Middle frontal gyrus (tissue), 1 donor: Measurements from ENCODE around the gene CHCHD6.

Experiments used
- DNase-seq: peaks from one replicate; pipeline ENCODE4 v3.0.0-alpha.2; 2015; ENCODE audit warnings: low spot score; ENCODE audit errors: extremely low spot score

The CHCHD6 gene

DNA sequence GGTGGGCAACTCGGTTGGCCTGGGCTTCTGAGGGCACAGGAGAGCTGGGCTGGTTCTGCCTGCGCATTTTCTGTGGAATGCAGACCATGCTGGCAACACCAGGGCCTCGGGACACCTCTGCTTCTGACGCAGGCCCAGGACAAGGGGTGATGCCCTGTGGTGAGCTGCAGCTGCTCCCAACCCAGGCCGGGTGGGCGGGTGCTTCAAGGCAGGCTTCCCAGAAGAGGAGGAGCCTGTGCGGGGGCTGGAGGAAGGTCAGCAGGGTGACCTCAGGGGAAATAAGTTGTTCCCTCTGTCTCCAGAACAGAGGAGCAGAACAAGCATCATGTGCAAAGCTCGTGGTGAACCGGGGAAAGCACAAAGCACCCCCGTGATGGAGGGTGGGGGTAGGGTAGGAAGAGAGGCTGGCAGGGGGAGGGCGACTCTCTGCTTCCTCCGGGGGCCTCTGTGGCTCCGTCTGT, 267.9 kb downstream of the CHCHD6 start:
- DNase-seq = no peak

DNA sequence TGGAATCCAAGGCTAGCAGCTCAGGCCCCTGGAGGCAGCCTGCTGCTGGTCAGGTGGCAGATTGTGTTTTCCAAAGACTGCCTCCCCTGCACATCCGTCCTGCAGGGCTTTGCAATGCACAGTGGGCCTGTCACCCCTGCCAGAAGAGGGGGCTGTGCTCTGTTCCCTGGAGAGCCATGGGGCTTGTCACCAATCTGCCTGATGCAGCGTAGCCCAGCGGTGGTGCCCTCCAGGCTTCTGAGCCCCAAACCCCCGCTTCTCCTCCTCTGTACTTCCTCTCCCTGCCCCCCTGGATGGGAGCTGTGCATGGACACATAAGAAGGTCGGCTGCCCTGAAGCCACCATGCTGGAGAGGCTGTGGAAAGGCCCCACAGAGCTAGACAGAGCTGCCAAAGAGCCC, 268.8 kb downstream of the CHCHD6 start:
- DNase-seq = no peak

DNA sequence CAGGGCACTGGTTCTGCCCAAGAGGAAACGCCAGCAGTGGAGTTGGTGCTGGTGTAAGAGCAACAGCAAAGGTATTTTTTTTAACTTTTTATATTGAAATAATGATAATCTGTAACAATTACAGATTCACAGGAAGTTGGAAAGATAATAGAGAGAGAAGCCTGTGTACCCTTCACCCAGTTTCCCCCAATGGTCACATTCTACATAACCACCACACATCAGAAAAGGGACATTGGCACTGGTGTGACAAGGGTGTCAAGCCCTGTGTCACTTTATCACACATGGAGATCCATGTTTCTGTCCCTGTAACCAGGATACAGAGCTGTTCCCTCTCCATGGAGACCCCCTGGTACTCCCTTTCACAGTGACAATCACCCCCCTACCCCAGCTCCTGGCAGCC, 269.8 kb downstream of the CHCHD6 start:
- no peak for DNase-seq

DNA sequence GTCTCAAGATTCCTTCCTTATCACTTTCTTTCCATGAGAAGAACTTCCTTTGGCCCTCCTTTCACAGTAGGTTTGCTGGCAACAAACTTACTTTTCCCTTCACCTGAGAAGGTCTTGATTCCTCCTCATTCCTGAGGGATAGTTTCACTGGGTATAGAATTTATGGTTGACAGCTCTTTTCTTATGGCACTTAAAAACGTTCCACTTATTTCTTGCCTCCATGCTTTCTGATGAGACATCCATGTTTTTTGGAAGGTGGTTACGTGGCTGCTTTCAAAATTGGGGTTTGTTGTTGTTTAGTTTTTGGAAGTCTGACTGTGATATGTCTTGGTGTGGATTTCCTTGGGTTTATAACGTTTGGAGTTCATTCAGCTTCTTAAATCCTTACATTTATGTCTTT, 270.7 kb downstream of the CHCHD6 start:
- no peak for DNase-seq

DNA sequence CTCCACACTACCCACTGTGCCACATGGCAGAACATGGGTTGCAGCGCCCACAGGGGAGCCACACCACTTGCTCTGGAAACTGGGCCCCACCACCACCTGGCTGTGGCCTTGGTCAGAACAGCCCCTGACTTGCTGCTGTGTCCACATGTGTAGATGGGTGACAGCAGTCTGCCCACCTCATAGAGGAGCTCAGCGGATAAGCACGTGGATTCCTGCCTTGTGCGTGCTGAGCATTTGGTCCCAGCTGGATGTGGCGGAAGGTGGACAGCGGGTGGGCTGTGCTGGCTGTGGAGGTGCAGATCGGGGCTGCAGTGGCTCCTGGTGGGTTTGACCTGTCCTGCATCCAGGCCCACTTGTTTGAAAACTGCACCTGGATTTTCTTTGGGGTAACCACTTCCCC, 272.9 kb downstream of the CHCHD6 start:
- no peak for DNase-seq

DNA sequence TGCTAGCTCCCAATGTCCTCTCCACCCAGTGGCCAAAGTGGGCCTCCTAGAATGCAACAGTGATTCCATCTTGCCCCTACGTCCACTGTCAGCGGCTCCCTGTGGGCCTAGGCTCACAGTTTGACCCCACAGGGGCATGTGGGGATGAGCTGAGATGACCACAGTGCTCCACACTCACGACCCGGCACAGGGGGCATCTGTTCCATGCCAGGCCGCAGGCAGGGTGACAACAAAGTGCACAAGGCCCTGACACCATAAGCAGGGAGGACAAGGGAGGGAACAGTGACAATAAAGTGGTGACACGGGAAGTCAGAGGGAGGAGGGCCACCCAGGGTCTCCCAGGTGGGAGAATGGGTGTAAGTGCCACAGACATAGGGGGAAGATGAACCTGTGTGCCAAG, 273.8 kb downstream of the CHCHD6 start:
- no peak for DNase-seq

DNA sequence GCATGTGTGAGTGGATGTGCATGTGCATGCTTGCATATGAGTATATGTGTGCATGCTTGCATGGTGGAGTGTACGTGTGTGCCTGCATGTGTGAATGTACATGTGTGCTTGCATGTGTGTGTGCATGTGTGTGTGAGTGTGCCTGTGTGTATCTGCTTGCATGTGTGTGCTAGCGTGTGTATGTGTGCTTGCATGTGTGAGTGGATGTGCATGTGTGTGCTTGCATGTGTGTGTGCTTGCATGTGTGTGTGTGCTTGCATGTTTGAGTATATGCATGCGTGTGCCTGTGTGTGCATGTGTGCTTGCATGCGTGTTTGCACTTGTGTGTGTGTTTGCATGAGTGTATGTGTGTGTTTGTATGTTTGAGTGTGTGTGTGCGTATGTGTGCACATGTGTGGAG, 274.3 kb downstream of the CHCHD6 start:
- DNase-seq = no peak

DNA sequence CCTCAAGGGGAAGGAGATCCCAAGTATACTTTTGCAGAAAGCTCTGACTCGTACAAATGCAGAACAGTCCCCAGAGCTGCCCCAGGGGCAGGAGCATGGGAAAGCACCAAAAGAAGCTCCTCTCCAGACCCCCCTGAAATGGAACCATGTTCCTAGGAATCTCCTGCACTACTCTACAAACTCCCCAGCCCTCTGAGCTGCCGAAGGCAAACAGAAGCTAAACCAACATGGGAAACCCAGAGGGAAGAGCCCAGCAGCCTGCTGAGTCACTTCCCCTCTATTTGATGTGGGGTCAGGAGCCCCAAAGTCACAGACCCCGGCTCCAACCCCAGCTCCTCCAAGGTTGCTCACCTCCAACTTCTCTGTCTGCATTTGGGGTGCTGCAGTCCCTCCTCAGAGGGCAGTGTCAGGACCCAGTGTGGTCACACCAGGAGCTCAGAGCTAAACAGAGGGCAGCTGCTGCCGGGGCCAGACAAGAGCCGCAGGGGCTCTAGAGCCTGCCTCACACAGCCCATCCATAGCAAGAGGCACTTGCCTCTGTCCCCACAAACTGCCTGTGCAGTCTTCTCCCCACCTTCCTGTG, 275.1 kb downstream of the CHCHD6 start:
- DNase-seq = no peak

DNA sequence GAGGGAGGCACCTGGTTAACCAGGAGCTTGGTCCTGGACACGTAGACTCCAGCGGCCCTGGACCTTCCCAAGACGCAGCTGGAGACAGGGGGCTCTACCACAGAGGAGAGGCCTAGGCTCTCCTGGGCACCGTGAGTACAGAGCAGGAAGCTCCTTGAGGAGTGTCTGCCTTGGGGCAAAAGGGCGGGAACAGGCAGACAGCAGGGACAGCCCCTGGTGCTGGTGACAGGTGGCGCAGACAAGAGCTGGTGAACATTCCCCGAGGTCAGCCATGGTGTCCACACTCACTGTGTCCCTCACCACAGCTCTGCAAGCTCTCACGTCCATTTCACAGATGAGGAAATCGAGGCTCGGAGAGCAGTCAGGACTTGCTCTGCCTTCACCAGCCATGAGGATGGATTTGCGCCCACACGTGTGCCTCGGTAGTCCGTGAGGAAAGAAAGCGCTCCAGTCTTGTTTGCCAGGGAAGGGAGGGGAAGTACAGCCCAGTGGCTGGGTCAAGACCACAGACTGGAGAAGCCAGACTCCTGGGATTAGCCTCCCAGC, 276.3 kb downstream of the CHCHD6 start:
- DNase-seq = no peak

DNA sequence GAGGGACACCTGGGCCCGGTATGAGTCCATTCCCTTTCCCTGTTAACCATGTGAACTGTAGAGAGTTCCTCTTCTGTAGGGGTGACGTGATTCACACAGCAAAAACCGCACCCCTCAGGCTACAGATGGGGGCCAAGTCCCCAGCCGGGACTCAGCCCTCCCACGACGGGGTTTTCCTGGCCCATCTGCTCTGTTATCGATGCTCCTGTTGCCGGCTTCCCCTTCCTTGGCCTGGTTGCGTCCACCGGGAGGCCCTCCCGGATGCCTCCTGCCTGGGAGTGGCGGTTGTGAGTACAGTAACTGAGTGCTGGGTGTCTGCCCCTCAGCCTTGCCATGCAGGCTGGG, 278.1 kb downstream of the CHCHD6 start:
- DNase-seq = no peak

DNA sequence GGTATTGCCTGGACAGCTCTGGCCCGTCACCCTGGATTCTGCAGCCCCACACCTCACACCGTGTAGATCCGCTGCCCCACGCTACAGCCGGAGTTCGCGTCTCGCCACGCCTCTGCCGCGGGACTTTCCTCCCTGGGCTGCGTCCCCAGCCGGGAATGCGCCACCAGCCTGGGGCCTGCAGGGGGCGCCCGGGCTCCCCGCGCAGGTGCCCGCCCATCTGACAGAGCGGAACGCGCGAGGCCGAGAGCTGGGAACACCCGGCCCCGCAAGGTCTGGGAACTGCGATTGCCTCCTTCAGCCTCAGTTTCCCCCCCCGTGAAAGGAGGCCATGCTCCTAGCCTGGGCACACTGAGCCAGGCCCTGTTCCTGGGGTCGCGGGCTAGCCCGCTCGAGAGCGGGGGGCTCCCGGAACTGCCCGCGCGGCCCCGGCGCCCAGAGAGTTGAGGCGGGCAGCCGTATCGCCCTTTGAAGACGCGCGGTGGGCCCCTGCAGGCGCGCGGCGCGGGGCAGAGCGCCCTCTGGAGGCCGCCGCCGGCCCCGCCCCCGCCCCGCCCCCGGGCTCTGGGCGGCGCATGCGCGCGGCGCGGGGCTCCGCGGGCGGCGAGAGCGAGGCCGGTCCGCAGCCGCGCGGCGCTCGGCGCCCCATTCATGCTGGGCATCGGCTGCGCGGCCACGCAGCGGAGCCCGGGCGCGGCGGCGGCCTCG, 278.6 kb downstream of the CHCHD6 start, which contains the start of gene PLXNA1:
Gene PLXNA1, plus strand, starts transcription at position 645 of the 705 bp plus-strand sequence. CDS start 5,479 bp downstream, outside the sequence.
- peak; percentile 31 for DNase-seq

DNA sequence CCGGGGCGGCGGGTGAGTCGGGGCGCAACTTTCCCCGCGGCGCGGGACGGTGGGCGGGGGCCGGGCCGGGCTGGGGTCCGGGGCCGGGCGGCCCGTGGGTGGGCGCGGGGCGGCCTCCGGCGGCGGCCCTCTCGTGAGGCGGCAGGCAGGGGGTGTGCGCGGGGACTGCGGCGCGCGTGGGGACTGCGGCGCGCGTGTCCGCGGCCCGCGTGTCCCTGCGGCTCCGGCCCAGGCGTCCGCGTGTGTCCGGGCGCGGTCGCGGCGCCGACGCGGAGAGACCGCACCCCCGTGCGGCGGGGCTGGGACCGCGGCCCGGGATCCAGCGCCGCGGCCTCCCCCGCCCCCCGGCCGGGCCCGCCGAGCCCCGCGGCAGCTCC, 279.2 kb downstream of the CHCHD6 start:
- DNase-seq = no peak

DNA sequence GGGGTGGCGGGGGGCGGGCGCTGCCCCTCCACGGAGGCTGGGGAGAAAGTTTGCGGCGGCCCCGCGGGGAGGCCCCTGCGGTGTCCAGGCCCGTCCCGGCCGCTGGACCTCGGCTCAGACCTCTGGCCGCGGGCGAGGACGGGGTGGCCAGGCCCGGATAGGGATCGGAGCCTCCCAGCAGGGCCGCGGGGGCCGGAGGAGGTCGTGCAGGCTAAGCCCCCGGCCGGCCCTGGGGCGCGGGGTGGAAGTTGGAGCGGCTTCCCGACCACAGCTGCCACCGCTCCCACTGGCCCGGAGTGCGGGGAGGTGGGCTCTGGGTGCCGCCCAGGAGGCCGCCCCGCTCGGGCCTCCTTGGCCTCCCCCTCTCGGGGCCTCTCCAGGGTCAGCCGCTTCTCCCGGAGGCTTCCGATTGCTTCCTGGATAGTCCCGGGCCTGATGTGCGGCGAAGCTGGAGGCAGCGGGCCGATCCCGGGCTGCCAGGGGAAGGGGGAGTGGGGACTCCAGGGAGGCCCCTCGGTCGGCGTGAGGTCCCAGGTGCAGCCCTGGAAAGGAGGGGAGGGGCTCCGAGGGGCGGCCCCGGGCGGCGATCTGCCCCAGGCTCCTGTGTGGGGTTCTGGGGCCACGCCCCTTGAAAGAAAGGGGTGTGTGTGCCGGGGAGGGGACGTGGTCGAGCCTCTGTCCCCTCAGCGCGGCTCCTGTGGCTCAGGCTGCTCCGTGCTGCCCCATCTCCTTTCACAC, 279.8 kb downstream of the CHCHD6 start:
- no peak for DNase-seq

DNA sequence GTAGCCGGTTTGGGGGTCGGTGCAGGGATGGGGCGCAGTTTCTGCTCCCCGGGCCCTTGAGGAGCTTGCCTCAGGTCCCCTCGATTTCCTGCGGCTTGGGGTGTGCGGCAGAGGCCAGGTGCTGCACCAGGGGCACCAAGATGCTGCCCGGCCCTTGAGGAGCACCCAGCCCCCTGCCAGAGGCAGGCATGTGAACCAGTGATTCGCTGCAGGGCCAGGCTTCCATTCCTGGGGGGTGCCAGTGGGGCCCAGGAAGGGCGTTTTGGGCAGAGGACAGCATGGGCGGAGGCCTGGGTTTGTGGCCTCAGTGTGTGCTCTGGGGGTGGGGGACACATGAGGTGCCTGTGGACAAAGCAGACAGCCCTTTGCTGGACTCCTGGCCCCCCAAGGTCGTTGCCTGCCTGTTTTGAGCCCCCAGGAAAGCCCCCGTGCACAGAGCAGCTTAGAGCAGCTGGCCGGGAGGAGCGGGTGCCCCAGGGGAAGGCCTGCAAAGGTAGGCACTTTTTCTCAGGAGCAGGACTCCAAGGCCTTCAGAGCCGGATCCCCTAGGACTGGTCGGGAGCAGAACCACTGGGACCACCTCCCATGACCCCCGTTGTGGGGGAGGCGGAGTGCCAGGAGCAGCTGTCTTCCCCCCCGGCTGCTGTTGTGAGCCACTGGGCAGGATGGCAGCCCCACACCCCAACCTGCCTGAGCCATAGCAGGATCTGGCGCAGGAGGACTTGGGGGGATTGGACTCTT, 280.5 kb downstream of the CHCHD6 start:
- no peak for DNase-seq

DNA sequence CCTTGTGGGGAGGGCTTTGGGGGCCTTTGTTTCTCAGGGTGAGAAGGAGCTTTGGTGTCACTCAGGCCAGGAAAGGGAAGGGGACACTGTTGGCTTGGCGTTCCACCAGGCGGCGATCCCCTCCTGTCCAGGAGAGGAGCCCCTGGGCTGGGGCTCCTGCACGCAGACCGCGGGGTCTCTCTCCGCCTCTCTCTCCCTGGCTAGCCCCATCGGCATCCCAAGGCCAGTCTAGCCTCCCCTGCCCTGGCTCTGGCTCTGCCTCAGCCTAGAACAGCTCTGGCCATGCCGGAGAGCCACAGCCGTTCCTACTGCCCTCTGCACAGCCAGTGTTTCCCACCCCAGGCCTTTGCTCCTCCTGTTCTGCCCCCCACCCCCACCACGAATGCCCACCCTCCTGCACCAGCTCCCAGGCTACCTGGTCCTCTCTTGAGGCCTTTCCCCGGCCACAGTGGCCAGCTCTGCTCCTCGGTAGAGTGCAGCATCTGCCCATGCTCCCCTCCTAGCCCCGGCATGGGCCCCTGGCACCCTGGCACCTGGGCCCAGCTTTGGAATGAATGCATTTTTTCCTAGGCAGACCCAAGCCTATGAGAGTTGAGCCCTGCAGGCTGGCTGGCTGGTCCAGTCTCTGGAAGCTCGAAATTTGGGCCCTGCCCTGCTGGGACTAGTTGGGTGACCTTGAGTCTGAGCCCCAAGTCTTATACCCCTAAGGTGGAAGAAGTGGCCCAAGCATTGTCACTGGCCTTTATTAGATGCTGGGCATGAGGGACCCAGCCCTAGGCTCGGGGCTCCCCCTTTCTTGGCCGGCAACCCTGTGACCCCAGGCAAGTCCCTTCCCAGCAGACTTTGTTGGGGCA, 281.3 kb downstream of the CHCHD6 start:
- DNase-seq = no peak

DNA sequence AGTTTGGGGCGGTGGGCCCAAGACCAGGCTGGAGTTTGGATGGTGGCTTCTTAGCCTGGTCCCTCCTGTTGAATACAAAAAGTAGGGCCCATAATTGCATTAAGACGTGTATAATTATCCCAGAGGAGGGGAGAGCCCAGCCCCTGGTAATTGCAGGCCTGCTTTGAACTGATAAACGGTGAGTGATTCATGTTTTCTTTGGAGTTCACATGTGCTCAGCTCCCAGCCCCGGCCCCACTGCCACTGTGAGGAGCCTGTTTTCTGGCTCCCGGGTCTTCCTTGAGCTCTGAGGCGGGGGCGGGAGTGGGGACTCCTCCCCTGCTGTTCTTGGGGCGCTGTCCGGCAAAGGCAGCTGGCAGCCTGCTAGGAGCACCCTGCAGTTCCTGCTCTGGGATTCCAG, 282.0 kb downstream of the CHCHD6 start:
- DNase-seq = no peak

DNA sequence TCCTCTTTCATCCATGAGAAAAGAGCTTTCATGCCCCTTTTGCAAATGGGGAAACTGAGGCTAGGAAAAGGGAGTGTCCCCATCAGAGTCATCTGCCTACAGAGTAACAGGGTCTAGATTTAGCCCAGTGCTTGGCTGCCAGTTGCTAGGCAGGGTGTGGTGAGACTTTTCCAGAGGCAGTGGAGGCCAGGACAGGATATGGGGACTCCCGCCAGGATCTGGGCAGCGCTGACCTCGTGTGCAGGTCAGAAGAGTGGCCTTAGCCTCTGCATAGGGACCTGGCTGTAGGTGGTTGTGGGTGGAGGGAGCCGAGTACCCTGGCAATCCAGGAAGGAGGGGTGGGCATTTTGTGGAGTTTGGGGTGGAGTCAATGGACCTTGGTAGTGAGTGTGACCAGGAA, 283.1 kb downstream of the CHCHD6 start:
- DNase-seq = no peak

DNA sequence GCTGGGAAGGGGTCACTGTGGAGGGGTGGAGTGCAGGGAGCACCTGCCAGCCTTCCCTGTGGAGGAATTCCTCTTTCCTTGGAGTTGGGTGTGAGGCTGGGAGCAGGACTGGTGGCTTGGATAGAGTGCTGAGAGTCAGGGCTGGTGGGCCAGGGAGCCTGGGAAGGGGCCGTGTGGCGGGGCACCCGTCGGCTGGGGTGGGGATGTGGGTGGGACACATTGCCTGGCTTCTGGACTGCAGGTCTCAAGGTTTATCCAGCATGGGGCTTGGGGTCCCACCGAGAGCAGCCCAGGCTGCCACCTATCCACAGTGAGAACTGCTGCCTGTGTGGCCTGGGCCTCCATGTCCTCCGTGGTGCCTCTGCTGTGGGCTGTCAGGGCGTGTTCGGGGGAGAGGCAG, 283.6 kb downstream of the CHCHD6 start:
- no peak for DNase-seq

DNA sequence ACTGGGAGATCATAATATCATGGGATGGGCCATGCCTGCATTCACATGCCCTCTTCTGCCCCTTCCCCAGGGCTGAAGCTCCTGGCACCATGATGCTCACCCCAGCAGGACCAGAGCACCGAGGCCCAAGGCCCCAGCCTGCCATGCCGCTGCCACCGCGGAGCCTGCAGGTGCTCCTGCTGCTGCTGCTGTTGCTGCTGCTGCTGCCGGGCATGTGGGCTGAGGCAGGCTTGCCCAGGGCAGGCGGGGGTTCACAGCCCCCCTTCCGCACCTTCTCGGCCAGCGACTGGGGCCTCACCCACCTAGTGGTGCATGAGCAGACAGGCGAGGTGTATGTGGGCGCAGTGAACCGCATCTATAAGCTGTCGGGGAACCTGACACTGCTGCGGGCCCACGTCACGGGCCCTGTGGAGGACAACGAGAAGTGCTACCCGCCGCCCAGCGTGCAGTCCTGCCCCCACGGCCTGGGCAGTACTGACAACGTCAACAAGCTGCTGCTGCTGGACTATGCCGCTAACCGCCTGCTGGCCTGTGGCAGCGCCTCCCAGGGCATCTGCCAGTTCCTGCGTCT, 284.5 kb downstream of the CHCHD6 start:
- DNase-seq = no peak

DNA sequence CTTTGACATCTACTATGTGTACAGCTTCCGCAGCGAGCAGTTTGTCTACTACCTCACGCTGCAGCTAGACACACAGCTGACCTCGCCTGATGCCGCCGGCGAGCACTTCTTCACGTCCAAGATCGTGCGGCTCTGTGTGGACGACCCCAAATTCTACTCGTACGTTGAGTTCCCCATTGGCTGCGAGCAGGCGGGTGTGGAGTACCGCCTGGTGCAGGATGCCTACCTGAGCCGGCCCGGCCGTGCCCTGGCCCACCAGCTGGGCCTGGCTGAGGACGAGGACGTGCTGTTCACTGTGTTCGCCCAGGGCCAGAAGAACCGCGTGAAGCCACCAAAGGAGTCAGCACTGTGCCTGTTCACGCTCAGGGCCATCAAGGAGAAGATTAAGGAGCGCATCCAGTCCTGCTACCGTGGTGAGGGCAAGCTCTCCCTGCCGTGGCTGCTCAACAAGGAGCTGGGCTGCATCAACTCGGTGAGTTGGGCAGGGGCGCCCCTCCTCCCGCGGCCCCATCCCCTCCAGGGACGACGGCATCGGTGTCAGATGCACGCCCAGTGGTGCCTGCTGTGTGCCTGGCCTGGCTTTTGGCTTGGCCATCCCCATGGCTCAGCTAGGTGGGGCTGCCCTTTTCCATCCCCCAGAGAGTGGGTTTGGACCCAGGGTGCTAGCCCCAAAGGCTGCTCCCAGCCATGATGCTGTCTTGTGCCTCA, 285.4 kb downstream of the CHCHD6 start:
- DNase-seq = no peak
